Uterus (tissue), 2 donors: ENCODE results near the gene CPED1.

Experiments
- CTCF ChIP-seq, 4 experiments: fragments of 200-600 bp in 2 of 4; fragments of 450-650 bp in 2 of 4; sonication (generic) in 2 of 4; IDR thresholded peaks; one replicate each; pipeline ENCODE4 v1.5.1; 2016 to 2019; ENCODE audit warnings: antibody characterized with exemption in 4 of 4, mild to moderate bottlenecking in 2 of 4, moderate library complexity in 1 of 4
- POLR2A ChIP-seq, 2 donors: fragments of 450-650 bp; IDR thresholded peaks; one replicate each; pipeline ENCODE4 v1.6.1; 2016; ENCODE audit warnings: antibody characterized with exemption in 2 of 2, mild to moderate bottlenecking in 1 of 2, moderate library complexity in 1 of 2

GRCh38 chr7:121244120-121244870, 255.8 kb downstream of the CPED1 start:
- TF ChIP-seq POLR2A (IDR thresholded peaks at IDR 0.05) (no peak), CTCF (IDR thresholded peaks at IDR 0.05) (no peak)
